ENCODE results near the gene CYP1B1.

GRCh38 chr2:38045811-38046210, 30.1 kb downstream of the CYP1B1 start:
- TF ChIP-seq POLR2AphosphoS5 (IDR thresholded peaks at IDR 0.05; ENCODE audit: low read depth, low read length) = no peak
- no peak for TF ChIP-seq FOXP2 (optimal IDR thresholded peaks at IDR 0.05; ENCODE audit: borderline replicate concordance, extremely low read depth, extremely low read length, insufficient read depth)
- TF ChIP-seq SIN3A (IDR thresholded peaks at IDR 0.05; ENCODE audit: borderline replicate concordance, insufficient read depth, low read length) = no peak
- TF ChIP-seq REST (IDR thresholded peaks at IDR 0.05; ENCODE audit: insufficient read depth in 1 of 2, low read depth in 2 of 2, low read length in 2 of 2) = no peak
